AG20443 (cell line): ENCODE results near the gene TRERF1.

Experiments
- DNase-seq: peaks from one replicate; pipeline ENCODE4 v3.0.0; 2012; ENCODE audit warnings: low spot score, mixed read lengths

The TRERF1 gene

GRCh38 chr6:42366011-42366705 lies 85.6 kb downstream of the TRERF1 start:
- DNase-seq = no peak

- peak; percentile 28 for DNase-seq
Observed at GRCh38 chr6:42365021-42365420, 86.7 kb downstream of the TRERF1 start.

- no peak for DNase-seq
Observed at GRCh38 chr6:42363926-42364849, 87.5 kb downstream of the TRERF1 start.

GRCh38 chr6:42361036-42361435 lies 90.7 kb downstream of the TRERF1 start:
- no peak for DNase-seq

- DNase-seq = peak; percentile 27
Observed at GRCh38 chr6:42359021-42359420, 92.7 kb downstream of the TRERF1 start.

GRCh38 chr6:42355416-42355815 lies 96.3 kb downstream of the TRERF1 start:
- no peak for DNase-seq

GRCh38 chr6:42354702-42355101 lies 97.0 kb downstream of the TRERF1 start:
- no peak for DNase-seq

- DNase-seq = peak; percentile 62
Observed at GRCh38 chr6:42352856-42353564, 98.7 kb downstream of the TRERF1 start.

GRCh38 chr6:42350911-42351310 lies 100.8 kb downstream of the TRERF1 start:
- DNase-seq = no peak

GRCh38 chr6:42349753-42350511 lies 101.8 kb downstream of the TRERF1 start:
- DNase-seq = peak; percentile 74

- no peak for DNase-seq
Observed at GRCh38 chr6:42347456-42347855, 104.3 kb downstream of the TRERF1 start.

- DNase-seq = no peak
Observed at GRCh38 chr6:42345696-42346416, 105.9 kb downstream of the TRERF1 start.

GRCh38 chr6:42344756-42345155 lies 107.0 kb downstream of the TRERF1 start:
- DNase-seq = no peak

- DNase-seq = no peak
Observed at GRCh38 chr6:42341771-42342553, 109.8 kb downstream of the TRERF1 start.

- no peak for DNase-seq
Observed at GRCh38 chr6:42341221-42341620, 110.5 kb downstream of the TRERF1 start.

- DNase-seq = no peak
Observed at GRCh38 chr6:42340511-42340910, 111.2 kb downstream of the TRERF1 start.

GRCh38 chr6:42339991-42340401 lies 111.7 kb downstream of the TRERF1 start:
- DNase-seq = no peak

- DNase-seq = peak; percentile 92
Observed at GRCh38 chr6:42338744-42339222, 112.9 kb downstream of the TRERF1 start.

GRCh38 chr6:42337985-42338743 lies 113.6 kb downstream of the TRERF1 start:
- DNase-seq = no peak
